Omental fat pad (tissue), 4 donors: ENCODE data around the gene CRYGB. TPM values are rescaled to one million over a fixed set of nuclear protein-coding genes. Genes with fewer than 3 reads are reported as not detected.

Experiments
- ATAC-seq: fragments of 150-250 bp; one replicate; pipeline ENCODE4 v1.9.1; 2016; ENCODE audit warnings: mild to moderate bottlenecking, moderate library complexity; ENCODE audit not compliant: low FRiP score
- DNase-seq: peaks from one replicate; pipeline ENCODE4 v3.0.0-alpha.2; 2019; ENCODE audit warnings: low spot score
- total RNA-seq, 4 donors: library from RNA; depleted of rRNA; stranded (reverse); fragments of >200 nt; gene quantifications; one replicate each; pipeline ENCODE4 v1.1.0, GENCODE V29; 2016
- TF ChIP-seq, protein P1 (sequence below), 3 donors: fragments of 450-650 bp; IDR thresholded peaks; one replicate each; pipeline ENCODE4 v1.5.1; 2016 to 2017; ENCODE audit warnings: antibody characterized with exemption in 3 of 3, mild to moderate bottlenecking in 3 of 3, moderate library complexity in 2 of 3

The CRYGB gene
- total RNA-seq, 4 donors from 2014 or later: not detected

DNA sequence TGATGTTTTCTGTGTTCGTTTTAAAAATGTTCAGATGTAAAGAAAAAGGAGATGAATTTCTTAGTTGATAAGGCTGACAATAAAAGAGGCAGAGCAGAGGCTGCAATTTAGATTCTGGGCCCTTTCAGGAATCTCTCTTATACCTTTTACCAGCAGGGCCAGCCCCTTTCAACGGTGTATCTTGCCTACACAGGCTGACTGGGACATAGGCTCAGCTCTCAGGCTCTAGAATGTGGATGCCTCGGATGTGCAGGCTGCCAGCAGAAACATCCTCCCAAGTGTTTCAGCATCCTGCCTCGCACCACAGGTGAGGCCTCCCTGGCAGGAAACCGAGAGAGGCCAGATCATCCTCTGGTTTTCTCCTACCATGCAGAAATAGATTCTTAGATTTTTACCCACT is 40.5 kb upstream of the CRYGB start:
- TF ChIP-seq, protein P1, sequence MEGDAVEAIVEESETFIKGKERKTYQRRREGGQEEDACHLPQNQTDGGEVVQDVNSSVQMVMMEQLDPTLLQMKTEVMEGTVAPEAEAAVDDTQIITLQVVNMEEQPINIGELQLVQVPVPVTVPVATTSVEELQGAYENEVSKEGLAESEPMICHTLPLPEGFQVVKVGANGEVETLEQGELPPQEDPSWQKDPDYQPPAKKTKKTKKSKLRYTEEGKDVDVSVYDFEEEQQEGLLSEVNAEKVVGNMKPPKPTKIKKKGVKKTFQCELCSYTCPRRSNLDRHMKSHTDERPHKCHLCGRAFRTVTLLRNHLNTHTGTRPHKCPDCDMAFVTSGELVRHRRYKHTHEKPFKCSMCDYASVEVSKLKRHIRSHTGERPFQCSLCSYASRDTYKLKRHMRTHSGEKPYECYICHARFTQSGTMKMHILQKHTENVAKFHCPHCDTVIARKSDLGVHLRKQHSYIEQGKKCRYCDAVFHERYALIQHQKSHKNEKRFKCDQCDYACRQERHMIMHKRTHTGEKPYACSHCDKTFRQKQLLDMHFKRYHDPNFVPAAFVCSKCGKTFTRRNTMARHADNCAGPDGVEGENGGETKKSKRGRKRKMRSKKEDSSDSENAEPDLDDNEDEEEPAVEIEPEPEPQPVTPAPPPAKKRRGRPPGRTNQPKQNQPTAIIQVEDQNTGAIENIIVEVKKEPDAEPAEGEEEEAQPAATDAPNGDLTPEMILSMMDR (IDR thresholded peaks at IDR 0.05): no peak
- no peak for ATAC-seq
- no peak for DNase-seq

DNA sequence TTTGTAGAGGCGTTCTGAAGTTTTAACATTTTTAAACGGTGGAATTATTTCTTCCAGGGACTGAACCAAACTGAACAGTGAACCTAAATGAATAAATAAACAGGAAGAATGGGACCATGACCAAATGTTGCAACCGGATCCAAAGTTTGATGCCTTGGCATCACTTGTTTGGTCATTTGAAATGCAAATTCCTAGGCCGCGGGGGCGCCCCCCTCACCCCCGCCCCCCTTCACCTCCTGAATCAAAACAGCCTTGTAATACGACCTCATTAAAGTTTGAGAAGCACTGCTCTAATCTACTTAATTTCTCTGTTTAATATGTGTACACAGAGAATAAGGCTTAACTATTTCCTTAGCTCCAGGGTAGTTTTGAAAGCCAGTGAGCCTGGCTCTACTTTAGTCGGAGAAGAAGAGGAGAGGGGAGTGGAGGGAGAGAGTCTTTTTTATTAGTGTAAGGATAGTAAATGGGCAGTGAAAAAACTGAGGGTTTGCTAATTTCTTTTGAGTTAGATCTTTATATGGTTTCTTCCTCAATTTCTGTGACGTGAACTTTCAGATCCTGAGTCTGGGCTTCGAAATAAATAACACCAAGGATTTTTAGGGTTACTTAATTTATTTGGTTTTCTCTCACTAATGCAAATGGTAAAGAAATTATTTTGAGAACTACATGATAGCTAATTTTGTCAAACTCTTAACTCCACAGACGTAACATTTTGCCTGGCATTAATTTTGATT is 38.2 kb upstream of the CRYGB start:
- TF ChIP-seq, protein P1 (IDR thresholded peaks at IDR 0.05): no peak
- ATAC-seq: no peak
- no peak for DNase-seq

DNA sequence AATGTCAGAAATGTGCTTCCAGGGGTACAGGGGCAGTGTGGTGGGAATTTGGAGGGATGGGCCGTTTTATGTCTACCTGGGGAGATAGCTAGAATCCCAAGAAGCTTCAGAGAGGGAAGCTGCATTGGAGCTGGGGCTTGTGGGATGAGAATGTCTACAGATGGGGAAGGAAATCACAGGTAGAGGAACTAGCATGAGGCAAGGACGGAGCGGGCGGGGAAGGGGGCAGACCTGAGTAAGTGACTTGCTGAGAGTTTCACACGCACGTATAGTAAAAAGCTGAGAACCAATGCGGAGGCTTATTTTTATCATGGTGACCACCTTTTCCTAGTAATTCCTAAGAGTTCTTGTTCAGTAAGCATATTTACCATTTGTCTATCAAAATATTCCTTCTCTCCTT is 37.6 kb upstream of the CRYGB start:
- ATAC-seq: no peak
- DNase-seq: no peak
- TF ChIP-seq, protein P1 (IDR thresholded peaks at IDR 0.05): no peak

DNA sequence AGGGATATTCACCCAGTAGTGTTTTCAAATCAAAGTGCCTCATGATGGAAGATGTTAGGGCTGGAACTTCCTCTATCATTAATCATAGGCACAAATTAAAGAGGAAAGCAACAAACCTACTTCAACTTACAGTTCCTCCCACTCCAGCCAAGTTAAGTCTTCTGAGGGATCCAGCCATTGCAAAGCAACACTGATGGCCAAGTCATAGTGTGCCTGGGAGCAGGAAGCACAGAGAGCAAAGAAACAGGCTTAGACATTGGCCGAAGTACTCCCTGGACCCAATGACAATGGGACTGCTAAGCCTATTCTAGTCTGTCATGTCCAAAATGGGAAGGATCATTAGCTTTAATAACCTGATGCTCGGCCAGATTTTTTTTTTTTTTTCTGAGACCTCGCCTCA is 36.9 kb upstream of the CRYGB start:
- ATAC-seq (no peak), DNase-seq (no peak)
- TF ChIP-seq, protein P1 (IDR thresholded peaks at IDR 0.05): no peak

DNA sequence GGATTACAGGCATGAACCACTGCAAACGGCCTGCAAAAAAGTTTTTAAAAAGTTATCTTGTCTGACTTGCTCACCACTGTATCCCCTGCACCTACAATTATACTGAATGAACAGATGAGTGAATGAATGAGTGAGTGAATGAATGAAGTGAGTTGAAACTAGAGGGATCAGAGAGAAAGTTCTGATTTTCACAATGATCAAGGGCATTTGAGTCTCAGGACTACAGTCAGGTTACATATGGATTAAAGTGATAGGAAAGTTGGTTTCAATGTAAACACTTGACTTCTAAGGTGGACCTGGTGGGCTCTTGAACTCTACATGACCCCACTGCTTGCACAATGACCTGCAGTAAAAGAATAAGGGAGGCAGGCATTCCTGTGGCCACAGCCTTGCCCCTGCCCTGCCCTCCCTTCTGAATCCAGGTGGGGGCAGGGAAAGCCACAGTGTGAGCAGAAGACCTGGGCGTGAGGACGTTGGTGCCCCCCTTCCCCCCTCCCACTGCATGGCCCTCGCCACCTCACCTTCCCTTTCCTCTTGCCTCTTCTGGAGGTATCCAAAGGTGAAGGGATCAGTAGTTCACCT is 33.2 kb upstream of the CRYGB start:
- no peak for ATAC-seq
- TF ChIP-seq, protein P1 (IDR thresholded peaks at IDR 0.05): no peak
- no peak for DNase-seq

DNA sequence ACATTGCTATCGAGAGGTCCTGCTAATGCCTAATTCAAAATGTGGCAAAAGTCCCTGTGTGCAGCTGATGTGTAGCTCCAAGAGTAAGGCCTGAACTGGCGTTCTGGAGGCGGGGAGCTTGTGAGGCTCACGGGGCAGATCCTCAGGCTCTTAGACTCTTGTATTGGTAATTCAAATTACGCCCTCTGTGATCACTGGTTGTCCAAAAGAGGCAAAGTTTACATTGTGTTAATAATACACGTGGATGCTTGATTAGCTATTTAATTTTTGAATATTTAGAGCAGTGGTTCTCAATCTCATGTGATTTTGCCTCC is 29.8 kb upstream of the CRYGB start:
- TF ChIP-seq, protein P1 (IDR thresholded peaks at IDR 0.05): no peak
- DNase-seq: no peak
- no peak for ATAC-seq
